Osteoblast (primary cell): Measurements from ENCODE around the gene MLIP. TPM values are rescaled to one million over a fixed set of nuclear protein-coding genes. Genes with fewer than 3 reads are reported as not detected.

Source experiments
- DNase-seq: peaks from one replicate; pipeline ENCODE4 v3.0.0; 2011; ENCODE audit warnings: low spot score, mixed read lengths; ENCODE audit not compliant: insufficient read length; ENCODE audit errors: missing footprints
- H2AFZ ChIP-seq: 2 replicates; pipeline ENCODE4 v1.6.0; 2011; ENCODE audit warnings: mild to moderate bottlenecking, low read length
- H3K27ac ChIP-seq: 2 replicates; pipeline ENCODE4 v1.5.1; 2011; ENCODE audit warnings: mild to moderate bottlenecking, low read depth, low read length, moderate library complexity
- H3K27me3 ChIP-seq: 2 replicates; pipeline ENCODE4 v1.6.0; 2012; ENCODE audit warnings: mild to moderate bottlenecking, control low read depth, inconsistent platforms, low read length, moderate library complexity; ENCODE audit not compliant: insufficient read depth
- H3K36me3 ChIP-seq: 2 replicates; pipeline ENCODE4 v1.5.1; 2011; ENCODE audit warnings: mild to moderate bottlenecking, low read length, control low read depth, moderate library complexity; ENCODE audit not compliant: insufficient read depth
- H3K4me1 ChIP-seq: 2 replicates; pipeline ENCODE4 v1.5.1; 2011; ENCODE audit warnings: mild to moderate bottlenecking, low read length, control low read depth, moderate library complexity; ENCODE audit not compliant: insufficient read depth
- H3K4me2 ChIP-seq: 2 replicates; pipeline ENCODE4 v1.6.0; 2011; ENCODE audit warnings: mild to moderate bottlenecking, low read length; ENCODE audit not compliant: insufficient read depth
- H3K4me3 ChIP-seq: fragments of 200-600 bp; sonication (generic); 3 replicates; pipeline ENCODE4 v1.5.1; 2012; ENCODE audit warnings: mild to moderate bottlenecking, low read length, inconsistent platforms; ENCODE audit not compliant: insufficient read depth
- H3K79me2 ChIP-seq: 2 replicates; pipeline ENCODE4 v1.6.0; 2012; ENCODE audit warnings: mild to moderate bottlenecking, low read length, control low read depth, inconsistent platforms; ENCODE audit not compliant: insufficient read depth
- H3K9me3 ChIP-seq: 2 replicates; pipeline ENCODE4 v1.5.1; 2011; ENCODE audit warnings: low read depth, low read length, control low read depth
- H4K20me1 ChIP-seq: 2 replicates; pipeline ENCODE4 v1.6.0; 2012; ENCODE audit warnings: mild to moderate bottlenecking, low read length, control low read depth; ENCODE audit not compliant: insufficient read depth
- total RNA-seq: library from RNA; depleted of rRNA; stranded (reverse); fragments of >200 nt; gene quantifications from 2 replicates; pipeline ENCODE4 v1.2.3, GENCODE V29; 2012
- TF ChIP-seq, protein P1 (sequence below): IDR thresholded peaks from 2 replicates; pipeline ENCODE4 v1.5.1; 2011; ENCODE audit warnings: mild to moderate bottlenecking, low read depth, low read length, moderate library complexity; ENCODE audit errors: extremely low read depth

Gene MLIP
- total RNA-seq, 1 donor, result 0.36 TPM

DNA sequence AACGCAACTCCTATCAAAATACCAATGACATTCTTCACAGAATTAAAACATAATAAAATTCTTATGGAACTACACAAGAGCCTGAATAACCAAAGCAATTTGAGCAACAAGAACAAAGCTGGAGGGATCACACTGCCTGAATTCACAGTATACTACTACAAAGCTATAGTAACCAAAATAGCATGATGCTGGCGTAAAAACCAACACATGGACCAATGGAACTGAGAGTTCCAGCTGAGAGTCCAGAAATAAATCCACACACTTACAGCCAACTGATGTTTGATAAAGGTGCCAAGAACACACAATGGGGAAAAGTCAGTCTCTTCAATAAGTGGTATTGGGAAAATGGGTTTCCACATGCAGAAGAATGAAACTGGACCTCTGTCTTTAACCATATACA is 6.9 kb downstream of the MLIP start:
- Histone ChIP-seq H3K4me1 (no peaks in the 10 kb centered on the region), H3K4me3 (no peak overlapping the region), H3K4me2 (no peak overlapping the region), H3K27ac (no peak overlapping the region), H3K9me3 (no peaks in the 10 kb centered on the region), H3K27me3 (no peaks in the 10 kb centered on the region), H3K36me3 (no peaks in the 10 kb centered on the region), H3K79me2 (no peaks in the 10 kb centered on the region), H2AFZ (no peak overlapping the region), H4K20me1 (no peaks in the 10 kb centered on the region)
- TF ChIP-seq, protein P1, sequence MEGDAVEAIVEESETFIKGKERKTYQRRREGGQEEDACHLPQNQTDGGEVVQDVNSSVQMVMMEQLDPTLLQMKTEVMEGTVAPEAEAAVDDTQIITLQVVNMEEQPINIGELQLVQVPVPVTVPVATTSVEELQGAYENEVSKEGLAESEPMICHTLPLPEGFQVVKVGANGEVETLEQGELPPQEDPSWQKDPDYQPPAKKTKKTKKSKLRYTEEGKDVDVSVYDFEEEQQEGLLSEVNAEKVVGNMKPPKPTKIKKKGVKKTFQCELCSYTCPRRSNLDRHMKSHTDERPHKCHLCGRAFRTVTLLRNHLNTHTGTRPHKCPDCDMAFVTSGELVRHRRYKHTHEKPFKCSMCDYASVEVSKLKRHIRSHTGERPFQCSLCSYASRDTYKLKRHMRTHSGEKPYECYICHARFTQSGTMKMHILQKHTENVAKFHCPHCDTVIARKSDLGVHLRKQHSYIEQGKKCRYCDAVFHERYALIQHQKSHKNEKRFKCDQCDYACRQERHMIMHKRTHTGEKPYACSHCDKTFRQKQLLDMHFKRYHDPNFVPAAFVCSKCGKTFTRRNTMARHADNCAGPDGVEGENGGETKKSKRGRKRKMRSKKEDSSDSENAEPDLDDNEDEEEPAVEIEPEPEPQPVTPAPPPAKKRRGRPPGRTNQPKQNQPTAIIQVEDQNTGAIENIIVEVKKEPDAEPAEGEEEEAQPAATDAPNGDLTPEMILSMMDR, result no peak
- DNase-seq, result no peak

GRCh38 chr6:54125493-54125892 is 14.2 kb downstream of the MLIP start:
- no peaks in the 10 kb centered on the region for H3K27me3 ChIP-seq
- TF ChIP-seq, protein P1, result no peak
- no peaks in the 10 kb centered on the region for H3K36me3 ChIP-seq
- DNase-seq, result no peak
- no peaks in the 10 kb centered on the region for H4K20me1 ChIP-seq
- no peaks in the 10 kb centered on the region for H3K4me1 ChIP-seq
- H3K27ac ChIP-seq, result no peak overlapping the region
- no peaks in the 10 kb centered on the region for H3K9me3 ChIP-seq
- H2AFZ ChIP-seq, result no peak overlapping the region
- H3K79me2 ChIP-seq, result no peaks in the 10 kb centered on the region
- H3K4me3 ChIP-seq, result no peak overlapping the region
- no peak overlapping the region for H3K4me2 ChIP-seq

DNA sequence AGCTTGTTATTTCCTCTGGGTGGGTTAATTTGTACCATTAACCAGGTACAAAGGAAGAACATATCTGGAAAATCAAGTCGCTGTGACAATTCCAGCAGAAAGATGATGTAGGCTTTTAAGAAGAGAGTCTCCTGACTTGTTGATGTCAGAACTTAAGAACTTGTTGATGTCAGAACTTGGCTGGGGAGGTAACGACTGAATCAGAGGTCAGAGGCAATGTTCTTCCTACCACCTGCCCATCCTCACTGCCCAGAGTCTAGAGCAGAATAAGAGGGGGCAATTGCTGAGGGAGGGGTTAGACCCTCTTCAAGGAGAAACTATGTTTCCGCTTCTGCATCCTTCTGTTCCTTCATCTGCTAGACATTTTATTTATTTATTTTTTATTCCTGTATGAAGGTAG is 18.9 kb downstream of the MLIP start:
- DNase-seq, result no peak
- TF ChIP-seq, protein P1, result no peak
- Histone ChIP-seq H3K9me3 (no peaks in the 10 kb centered on the region), H3K4me3 (no peak overlapping the region), H4K20me1 (no peaks in the 10 kb centered on the region), H2AFZ (no peak overlapping the region), H3K4me1 (peaks cover 2% of the 10 kb centered on the region), H3K36me3 (no peaks in the 10 kb centered on the region), H3K27ac (no peak overlapping the region), H3K27me3 (no peaks in the 10 kb centered on the region), H3K4me2 (no peak overlapping the region), H3K79me2 (no peaks in the 10 kb centered on the region)

DNA sequence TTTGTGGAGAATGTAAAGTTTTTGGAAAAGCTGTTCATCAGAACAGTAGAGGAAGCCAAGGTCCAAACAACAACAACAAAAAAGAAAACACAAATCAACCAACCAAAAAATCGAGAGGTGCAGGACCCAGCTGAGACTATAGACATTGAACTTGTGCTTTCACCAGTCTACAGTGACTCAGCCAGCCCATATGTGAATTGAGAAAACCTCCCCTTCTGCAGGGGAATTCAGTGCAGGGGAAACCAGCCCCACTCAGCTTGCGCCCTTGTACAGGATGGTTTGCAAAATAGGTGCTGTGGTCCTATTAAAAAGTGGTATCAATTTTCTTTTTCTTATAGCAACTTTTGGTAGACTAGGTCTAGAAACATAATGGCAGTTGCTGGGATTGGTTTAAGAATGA is 21.3 kb downstream of the MLIP start:
- Histone ChIP-seq H3K9me3 (no peaks in the 10 kb centered on the region), H3K27me3 (no peaks in the 10 kb centered on the region), H4K20me1 (no peaks in the 10 kb centered on the region), H2AFZ (no peak overlapping the region), H3K79me2 (no peaks in the 10 kb centered on the region), H3K36me3 (no peaks in the 10 kb centered on the region), H3K4me1 (peaks cover 3% of the 10 kb centered on the region), H3K4me3 (no peak overlapping the region), H3K4me2 (no peak overlapping the region), H3K27ac (no peak overlapping the region)
- no peak for DNase-seq
- TF ChIP-seq, protein P1, result no peak
